GM12892 (cell line): ENCODE measurements around the gene MICAL2.

Source experiments
- POLR2A ChIP-seq: IDR thresholded peaks from 2 replicates; pipeline ENCODE4 v1.6.1; 2011; ENCODE audit warnings: low read depth, low read length, control low read depth
- POLR2AphosphoS5 ChIP-seq: IDR thresholded peaks from 2 replicates; pipeline ENCODE4 v1.6.1; 2011; ENCODE audit warnings: low read depth, low read length, control low read depth
- TAF1 ChIP-seq: IDR thresholded peaks from 2 replicates; pipeline ENCODE4 v1.6.1; 2011; ENCODE audit warnings: low read depth, mild to moderate bottlenecking, control low read depth, low read length, borderline replicate concordance

- TF ChIP-seq POLR2A (no peak), POLR2AphosphoS5 (no peak), TAF1 (no peak)
These were observed 11.8 kb upstream of the MICAL2 start for GRCh38 chr11:12098601-12099000.
